HUDEP-2 (cell line): ENCODE measurements around the gene GATAD2B.

Experiments
- DNase-seq, 76 experiments: peaks; one replicate each; lab custom pipeline; 2025; ENCODE audit not compliant: unreplicated experiment in 76 of 76; lab: John Stamatoyannopoulos, UW

The GATAD2B gene

GRCh38 chr1:153953859-153954365 is 31.1 kb upstream of the GATAD2B start:
- no peak for DNase-seq

GRCh38 chr1:153951801-153952200 is 29.0 kb upstream of the GATAD2B start:
- DNase-seq = no peak

DNA sequence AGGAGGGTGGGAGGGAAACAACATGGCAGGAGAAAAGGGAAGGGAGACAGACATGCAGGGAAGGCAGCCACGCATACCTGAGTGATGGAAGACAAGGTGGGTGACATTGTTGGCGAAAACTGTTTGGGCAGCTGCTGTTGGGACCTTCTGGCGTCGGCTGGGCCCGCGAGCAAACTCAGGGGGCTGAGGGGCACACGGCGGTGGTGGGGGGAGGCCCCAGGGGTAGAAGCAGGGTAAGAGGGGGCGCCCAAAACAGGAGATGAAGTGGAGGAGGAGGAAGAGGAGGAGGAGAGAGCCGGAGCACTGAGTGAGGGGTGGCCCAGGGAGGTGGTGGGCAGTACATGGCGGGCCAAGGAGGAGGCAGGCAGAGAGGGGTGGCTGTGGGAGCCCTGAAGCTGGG is 28.4 kb upstream of the GATAD2B start:
- DNase-seq = no peak

DNA sequence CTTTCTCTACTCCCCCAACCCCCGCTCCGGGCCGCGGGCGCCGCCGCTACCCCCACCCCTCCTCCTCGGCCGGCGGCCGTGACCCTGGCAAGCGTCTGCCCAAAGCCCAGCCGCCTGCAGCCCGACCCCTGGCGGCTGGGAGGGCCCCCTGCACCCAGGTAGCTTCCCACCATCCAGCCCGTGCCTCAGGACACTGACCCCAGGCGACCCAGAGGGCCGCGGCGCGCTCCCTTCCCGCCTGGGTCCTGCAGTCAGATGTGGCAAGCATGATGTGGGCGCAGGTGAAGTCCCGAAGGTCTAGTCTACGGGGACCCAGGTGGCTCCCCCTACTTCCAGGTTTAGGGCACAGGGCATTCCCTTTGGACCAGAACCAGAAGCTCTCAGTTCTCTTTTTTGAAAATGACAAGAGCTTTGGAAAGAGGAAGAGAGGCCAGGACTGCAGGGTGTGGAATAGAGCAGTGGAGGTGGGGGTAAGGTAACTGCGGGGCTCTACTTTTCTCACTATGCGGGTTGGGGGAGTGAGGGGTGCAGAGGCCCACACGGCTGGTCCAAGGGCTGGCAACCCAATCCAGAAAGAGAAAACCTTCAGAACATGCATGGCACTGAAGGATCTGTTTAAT is 24.0 kb upstream of the GATAD2B start, which contains the start of gene DENND4B:
TSS of gene DENND4B (minus strand) at position 97 of the 620 bp plus-strand sequence. CDS start 2,344 bp downstream, outside the sequence.
- DNase-seq = peak in 69 of 76 experiments; percentile 9 to 81 (median 61)

DNA sequence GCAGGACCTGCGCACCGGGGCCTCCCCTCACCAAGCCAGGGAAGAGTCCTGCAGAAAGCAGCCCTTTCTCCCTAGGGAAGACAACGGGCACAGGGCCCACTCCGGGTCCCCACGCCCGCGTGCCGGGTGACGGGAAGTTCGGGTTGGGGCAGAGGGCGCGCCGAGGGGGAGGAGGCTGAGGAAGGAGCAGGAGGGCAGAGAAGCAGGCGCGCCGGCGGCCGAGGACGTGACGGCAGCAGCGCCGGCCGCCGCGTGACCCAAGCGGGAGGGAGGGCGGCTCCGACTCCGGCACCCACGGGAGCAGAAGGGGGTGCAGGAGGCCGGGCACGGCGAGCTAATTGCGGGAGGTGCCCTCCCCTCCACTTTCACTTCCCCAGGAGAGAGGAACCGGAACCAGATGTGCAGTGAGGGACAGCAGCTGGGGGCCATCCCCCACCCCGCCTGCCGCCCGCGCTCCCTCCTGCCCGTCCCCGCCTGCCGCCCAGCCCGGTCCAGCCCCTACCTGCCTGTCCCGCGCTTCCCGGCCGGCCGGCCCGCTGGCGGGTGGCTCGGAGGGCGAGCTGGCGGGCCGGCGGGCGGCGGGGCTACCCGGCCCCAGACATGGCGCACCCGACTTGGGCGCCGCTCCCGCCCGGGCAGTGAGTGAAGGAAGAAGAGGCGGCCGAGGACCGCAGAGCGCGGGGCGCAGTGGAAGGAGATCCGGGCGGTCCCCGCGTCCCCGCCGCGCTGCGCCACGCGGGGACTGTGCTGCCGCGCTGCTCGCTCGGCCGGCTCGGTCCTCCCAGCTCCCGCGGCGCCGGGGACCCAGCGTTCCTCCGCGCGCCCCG is 23.2 kb upstream of the GATAD2B start:
- peak in 59 of 76 experiments; percentile 15 to 68 (median 45) for DNase-seq

DNA sequence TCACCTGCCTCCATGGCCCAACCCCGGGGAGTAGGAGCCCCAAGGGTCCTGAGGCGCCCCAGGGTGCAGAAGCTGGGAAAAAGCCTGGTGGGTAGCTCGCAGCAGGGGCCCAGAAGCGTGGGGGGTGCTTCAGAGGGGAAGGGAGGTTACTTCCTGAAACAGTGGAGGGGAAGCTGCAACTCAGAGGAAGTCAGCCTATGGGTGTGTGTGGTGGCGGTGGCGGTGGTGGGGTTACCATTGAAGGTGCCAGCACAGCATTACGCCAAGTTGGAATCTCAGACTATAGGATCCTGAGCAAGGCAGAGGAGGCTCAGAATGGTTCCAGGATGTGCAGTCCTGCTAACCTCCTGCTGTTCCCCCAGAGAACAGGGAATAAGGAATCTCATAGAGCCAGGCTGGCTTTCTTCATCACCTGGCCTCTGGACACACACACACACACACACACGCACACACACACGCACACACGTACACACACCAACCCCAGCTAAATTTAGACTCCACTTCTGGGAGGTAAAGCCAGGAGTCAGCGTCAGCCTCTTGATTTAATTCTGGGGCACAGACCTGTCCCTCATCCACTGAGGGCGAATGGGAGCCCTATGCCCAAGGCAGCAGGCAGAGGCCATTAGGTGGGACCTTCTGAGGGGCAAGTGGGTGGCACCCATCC is 22.5 kb upstream of the GATAD2B start:
- peak in 42 of 76 experiments; percentile 8 to 58 (median 34) for DNase-seq

DNA sequence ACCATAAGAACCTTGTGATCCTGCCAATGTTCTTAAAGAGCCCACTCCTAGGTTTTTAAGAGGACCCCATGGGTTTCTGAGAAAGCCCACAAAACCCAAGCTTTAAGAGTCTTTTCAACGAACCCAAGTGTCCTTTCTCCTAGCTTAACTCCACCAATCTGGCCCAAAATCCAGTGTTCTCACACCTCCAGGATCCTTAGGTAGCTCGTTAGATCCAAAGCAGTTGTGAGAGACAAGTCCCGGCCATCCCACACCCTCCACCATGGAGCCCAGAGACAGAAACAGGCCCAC is 22.0 kb upstream of the GATAD2B start:
- no peak for DNase-seq

DNA sequence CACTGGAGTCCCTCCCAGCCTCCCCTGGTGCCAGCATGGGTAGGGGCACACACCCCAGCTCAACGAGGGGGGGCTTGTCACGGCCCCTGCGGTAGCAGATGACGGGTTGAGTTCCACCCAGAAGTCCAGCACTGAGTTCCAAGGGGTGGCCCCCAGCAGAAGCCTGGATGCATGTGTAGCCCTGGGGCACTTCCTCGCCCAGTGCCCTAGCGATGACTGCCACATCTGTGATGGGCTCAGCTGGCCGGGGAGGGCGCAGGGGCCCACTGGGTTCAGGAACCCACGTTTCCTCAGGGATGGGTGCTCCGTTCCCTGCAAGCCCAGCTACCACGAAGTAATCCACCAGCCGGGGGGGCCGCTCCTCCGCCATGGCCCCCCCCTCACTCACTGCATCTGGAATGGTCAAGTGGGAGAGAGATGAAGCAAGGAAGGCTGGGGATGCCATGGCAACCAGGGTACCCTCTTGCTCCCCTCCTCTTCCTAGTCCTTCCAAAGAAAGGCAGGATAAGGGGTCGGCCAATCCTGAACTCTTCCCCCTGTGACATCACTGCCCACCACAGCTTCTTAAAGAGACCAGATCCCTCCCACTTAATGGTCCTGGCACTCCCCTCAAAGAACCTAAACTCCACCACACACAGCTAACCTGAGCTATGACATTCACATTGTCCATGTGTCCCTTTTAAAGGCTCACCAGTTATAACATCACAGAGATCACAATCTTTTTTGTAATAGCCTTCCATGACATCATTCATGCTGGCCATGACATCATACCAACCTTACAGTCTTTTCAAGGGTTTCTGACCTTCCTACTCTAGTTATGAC is 21.4 kb upstream of the GATAD2B start:
- DNase-seq = no peak

- DNase-seq = no peak
Observed at GRCh38 chr1:153942766-153943549, 20.2 kb upstream of the GATAD2B start.

- no peak for DNase-seq
Observed at GRCh38 chr1:153941826-153942725, 19.3 kb upstream of the GATAD2B start.

- DNase-seq = no peak
Observed at GRCh38 chr1:153940756-153941155, 18.0 kb upstream of the GATAD2B start.

DNA sequence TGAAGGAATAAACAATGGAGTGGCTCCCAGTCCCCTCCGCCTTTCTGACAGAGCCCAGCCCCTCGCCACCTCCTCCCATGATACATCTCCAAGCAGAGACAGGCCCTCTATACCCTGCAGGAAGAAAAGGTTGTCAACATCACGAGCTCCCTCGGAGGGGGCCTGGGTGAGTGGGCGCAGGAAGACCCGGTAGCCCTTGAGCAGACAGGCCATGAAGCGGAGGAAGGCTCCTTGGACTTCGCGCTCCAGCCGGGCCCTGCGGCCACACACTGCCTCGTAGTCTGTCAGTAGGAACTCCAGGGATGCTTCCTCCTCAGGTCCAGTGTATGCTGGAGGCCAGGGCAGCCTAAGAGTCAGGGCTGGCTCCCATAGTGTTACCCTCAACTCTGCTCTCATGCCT is 16.7 kb upstream of the GATAD2B start:
- no peak for DNase-seq

- DNase-seq = no peak
Observed at GRCh38 chr1:153938996-153939395, 16.2 kb upstream of the GATAD2B start.

DNA sequence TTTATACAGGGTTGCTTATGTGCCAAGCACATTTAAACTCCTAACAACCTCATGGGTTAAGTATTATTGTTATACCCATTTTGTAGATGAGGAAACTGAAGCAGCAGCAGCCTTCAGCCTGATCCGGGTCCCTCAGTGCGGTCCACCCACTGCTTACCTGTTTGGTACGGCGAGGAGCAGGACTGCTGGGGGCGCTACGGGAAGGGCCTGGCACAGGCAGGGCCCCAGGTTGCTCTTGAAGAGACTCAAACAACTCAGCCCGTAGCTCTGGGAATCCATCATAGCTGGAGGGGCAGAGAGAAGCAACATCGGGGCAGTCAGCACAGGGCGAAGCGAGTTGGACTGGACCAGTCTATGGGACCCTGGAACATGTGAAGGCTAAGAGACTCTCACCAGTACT is 14.6 kb upstream of the GATAD2B start:
- no peak for DNase-seq

GRCh38 chr1:153936011-153936802 is 13.4 kb upstream of the GATAD2B start:
- no peak for DNase-seq

DNA sequence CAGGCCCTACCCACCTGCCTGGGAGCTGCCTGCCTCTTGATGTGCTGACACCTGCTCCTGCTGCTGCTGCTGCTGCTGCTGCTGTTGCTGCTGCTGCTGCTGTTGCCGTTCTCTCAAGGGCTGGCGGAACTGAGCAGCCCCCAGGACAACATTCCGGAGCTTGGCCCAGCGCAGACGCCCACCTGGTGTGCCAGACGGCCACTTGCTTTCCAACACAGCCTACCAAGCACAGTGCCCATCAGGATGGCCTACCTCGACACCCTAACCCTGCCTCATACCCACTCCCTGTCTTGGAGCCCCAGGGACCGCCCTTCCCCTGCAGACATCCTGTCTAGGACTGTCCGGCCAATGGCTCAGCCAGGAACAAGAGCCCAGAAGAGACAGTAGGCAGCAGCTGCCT is 12.0 kb upstream of the GATAD2B start:
- DNase-seq = no peak

- DNase-seq = no peak
Observed at GRCh38 chr1:153933955-153934354, 11.2 kb upstream of the GATAD2B start.

DNA sequence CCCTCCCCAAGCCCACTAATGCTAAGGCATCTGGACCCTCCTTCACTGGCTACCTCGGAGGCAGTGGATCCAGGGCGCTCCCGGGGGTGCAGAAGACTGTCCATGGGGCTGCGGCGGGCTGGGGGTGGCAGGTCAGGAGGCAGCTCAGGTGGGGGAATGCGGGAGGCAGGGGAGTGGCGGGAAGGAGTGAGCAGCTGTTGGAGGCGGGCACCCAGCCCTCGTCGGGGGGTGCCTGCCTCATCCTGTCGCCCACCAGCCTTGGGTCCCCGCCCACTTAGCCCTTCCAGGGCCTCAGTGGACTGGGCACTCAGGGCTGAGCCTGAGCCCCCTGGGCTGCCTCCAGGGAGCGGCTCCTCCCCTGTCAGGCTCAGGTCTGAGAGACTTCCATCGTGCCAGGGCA is 10.7 kb upstream of the GATAD2B start:
- DNase-seq = no peak
